ENCODE results near the gene MAP1LC3B. TPM values are rescaled to one million over a fixed set of nuclear protein-coding genes. Genes with fewer than 3 reads are reported as not detected.

The MAP1LC3B gene
- total and polyA plus RNA-seq, 12 donors = 47.0 to 161 (median 125) TPM

DNA sequence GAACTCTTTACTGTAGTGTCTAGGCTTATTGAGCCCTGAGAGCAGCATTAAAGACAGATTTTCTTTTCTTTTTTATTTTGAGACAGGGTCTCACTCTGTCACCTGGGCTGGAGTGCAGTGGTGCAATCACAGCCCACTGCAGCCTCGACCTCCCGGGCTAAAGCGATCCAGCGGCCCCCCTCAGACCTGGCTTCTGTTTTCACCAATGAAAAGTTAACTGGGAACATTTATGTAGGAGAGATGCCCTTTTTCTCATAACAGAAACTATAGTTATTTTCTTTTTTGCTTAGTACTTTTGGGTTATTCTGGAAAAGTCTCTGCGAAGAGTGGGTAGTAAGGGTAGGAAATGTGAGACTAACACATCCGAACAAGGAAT lies 1.5 kb downstream of the MAP1LC3B start:
- H3K9me3 ChIP-seq = no peaks in the 10 kb centered on the region
- peaks cover 0 to 12% (median under 1%) of the 10 kb centered on the region in 9 donors for H3K36me3 ChIP-seq
- no peaks in the 10 kb centered on the region for H3K27me3 ChIP-seq
- H3K4me1 ChIP-seq = peaks cover 10 to 58% (median 41%) of the 10 kb centered on the region in 9 donors
- TF ChIP-seq, protein P1, sequence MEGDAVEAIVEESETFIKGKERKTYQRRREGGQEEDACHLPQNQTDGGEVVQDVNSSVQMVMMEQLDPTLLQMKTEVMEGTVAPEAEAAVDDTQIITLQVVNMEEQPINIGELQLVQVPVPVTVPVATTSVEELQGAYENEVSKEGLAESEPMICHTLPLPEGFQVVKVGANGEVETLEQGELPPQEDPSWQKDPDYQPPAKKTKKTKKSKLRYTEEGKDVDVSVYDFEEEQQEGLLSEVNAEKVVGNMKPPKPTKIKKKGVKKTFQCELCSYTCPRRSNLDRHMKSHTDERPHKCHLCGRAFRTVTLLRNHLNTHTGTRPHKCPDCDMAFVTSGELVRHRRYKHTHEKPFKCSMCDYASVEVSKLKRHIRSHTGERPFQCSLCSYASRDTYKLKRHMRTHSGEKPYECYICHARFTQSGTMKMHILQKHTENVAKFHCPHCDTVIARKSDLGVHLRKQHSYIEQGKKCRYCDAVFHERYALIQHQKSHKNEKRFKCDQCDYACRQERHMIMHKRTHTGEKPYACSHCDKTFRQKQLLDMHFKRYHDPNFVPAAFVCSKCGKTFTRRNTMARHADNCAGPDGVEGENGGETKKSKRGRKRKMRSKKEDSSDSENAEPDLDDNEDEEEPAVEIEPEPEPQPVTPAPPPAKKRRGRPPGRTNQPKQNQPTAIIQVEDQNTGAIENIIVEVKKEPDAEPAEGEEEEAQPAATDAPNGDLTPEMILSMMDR (IDR thresholded peaks at IDR 0.05) = no peak
- ATAC-seq (no peak), DNase-seq (no peak)
- peak overlapping the region in 5 of 10 donors; percentile 23 to 100 (median 100) for H3K27ac ChIP-seq
- peak overlapping the region in 9 of 10 donors; percentile 55 to 85 (median 75) for H3K4me3 ChIP-seq
- intact Hi-C loops (cut with DNase I) = loop anchor here in 8 of 10 donors (2.0 to 10.0 kb wide), 7 partner anchors 71 to 371 kb away; partner anchors contain the start of genes C16orf95 (in 5 of the 8) and KLHDC4 (in 2 of the 8)
- WGBS, 2 donors = 77 to 80% methylated on average over 6 of the region's 6 CpGs

DNA sequence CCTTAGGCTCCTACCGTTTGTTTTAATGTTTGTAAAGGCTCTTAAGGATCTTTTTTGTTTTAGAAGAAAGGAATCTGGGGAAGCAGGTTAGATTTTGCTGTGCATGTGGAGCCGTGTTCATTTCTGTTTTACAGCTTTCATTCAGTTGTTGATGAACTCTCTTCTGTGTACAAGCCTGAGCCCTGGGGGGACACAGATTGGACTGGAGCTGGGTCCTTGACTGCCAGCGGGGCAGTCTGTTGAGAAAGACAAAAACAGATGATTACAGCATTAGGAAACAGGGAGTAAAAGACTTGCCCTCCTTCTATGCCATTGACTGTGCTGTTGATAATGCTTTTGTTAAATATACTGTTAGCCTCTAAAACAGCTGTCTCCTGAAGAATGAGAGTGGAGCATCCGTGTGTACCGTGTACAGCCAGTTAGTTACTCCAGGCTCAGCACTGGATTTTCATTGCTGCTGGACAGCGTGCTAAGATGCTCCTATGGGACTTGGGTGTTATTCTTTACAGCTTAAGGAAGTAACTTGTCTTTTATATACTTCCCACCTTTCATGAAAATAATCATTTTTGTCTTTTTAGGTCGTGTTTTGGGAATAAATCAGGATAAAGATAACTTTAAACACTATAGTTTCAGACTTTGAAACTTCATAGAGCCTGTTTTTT lies 3.2 kb downstream of the MAP1LC3B start:
- Histone ChIP-seq H3K27ac (no peak overlapping the region), H3K4me3 (no peak overlapping the region), H3K4me1 (peaks cover 10 to 54% (median 34%) of the 10 kb centered on the region in 9 donors), H3K27me3 (no peaks in the 10 kb centered on the region), H3K36me3 (peaks cover 0 to 27% (median 13%) of the 10 kb centered on the region in 9 donors), H3K9me3 (no peaks in the 10 kb centered on the region)
- DNase-seq (no peak), ATAC-seq (no peak)
- intact Hi-C loops (cut with DNase I) = loop anchor here in 5 of 10 donors (5.0 to 10.0 kb wide), 4 partner anchors 68 to 372 kb away; partner anchors contain the start of gene KLHDC4 (in 3 of the 5)
- 60 to 63% methylated on average over 7 of the region's 7 CpGs for WGBS, 2 donors
- TF ChIP-seq, protein P1 (IDR thresholded peaks at IDR 0.05) = no peak

DNA sequence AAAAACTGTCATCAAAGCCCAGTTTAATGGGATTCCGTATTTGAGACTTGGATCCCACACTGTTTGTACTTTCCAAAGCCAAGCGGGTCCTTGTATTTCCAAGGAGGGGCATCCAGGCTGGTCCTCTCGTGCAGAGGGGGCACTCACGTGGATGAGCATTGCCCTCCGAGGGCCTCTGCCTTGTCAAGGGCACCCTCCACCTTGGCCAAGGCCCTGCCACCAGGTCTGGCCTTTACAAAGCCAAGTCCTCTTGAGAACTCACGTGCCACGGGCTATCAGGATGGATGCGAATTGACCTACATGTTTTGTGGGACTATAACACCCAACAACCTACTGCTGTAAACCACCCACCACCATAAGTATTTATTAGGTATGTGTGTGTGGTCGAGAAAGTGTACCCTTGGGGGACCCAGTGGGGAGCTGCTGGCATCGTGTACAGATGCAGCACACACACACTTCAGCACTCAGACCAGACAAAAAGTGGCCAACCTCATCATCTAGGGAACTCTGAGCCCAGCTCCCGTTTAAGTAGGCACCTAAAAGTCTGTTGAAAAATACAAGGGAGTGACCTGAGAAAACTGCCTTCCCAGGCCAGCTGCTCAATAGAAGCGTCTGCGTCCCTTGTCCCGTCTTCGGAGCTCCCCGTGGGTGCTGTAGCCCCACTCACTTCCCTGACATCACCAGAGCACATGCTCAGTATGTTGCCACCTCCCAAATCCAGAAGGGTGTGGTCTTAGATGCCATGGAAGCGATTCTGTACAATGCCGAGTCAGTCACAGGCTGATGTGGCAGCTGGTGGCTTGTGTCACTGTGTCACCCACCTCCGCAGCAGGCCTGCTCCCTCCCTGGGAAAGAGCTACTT lies 12.9 kb downstream of the MAP1LC3B start:
- Histone ChIP-seq H3K9me3 (no peaks in the 10 kb centered on the region), H3K4me3 (no peak overlapping the region), H3K36me3 (peaks cover 0 to 100% (median 48%) of the 10 kb centered on the region in 9 donors), H3K27ac (no peak overlapping the region), H3K27me3 (no peaks in the 10 kb centered on the region), H3K4me1 (peaks cover 0 to 20% (median 0%) of the 10 kb centered on the region in 9 donors)
- 83 to 86% methylated on average over 19 of the region's 19 CpGs for WGBS, 2 donors
- DNase-seq = no peak
- TF ChIP-seq, protein P1 (IDR thresholded peaks at IDR 0.05) = no peak
- peak in 4 of 8 donors; percentile 30 to 43 (median 38) for ATAC-seq
- intact Hi-C loops (cut with DNase I) = loop anchor here in 3 of 10 donors (5.0 to 10.0 kb wide), 3 partner anchors 50 to 232 kb away; no protein-coding TSS in a partner anchor

DNA sequence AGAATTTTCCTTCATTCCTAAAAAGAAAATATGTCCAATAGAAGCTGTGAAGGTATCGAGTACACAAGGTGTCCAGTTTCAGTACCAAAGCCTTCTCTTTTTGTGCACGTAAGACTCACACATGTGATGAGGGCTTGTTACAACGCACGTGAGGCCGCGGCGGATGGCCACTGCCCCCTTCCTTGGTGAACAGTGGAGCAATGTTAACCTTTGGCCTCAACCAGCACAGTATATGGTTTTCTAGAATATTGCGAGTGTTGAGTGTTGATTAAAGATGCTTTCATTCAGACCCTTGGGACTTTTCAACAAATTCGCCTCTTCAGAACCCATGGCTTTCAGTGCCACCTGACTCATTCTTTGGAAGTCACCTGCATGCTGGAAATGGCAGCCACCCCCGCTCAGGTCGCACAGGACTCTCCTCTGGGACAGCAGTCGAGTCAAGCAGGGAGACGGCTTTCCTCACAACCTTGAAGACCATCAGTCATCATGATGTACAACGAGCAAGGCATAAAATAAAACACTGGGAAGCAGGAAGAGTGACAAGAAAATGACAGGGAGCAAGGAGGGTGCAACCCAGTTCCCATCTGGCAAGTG lies 14.5 kb downstream of the MAP1LC3B start:
- Histone ChIP-seq H3K4me1 (peaks cover 0 to 20% (median 0%) of the 10 kb centered on the region in 9 donors), H3K4me3 (no peak overlapping the region), H3K27ac (peak overlapping the region in 1 of 10 donors; percentile 9), H3K27me3 (no peaks in the 10 kb centered on the region), H3K9me3 (no peaks in the 10 kb centered on the region), H3K36me3 (peaks cover 0 to 100% (median 50%) of the 10 kb centered on the region in 9 donors)
- TF ChIP-seq, protein P1 (IDR thresholded peaks at IDR 0.05) = no peak
- 91 to 93% methylated on average over 14 of the region's 14 CpGs for WGBS, 2 donors
- intact Hi-C loops (cut with DNase I) = loop anchor here in 3 of 10 donors (5.0 to 10.0 kb wide), 3 partner anchors 48 to 231 kb away; no protein-coding TSS in a partner anchor
- DNase-seq = no peak
- ATAC-seq = no peak
